Measurements from ENCODE around the gene ZNF227.

GRCh38 chr19:44190020-44190419, 22.3 kb upstream of the ZNF227 start:
- TF ChIP-seq CTCF (IDR thresholded peaks at IDR 0.05; ENCODE audit: low read length) (no peak), EZH2 (IDR thresholded peaks at IDR 0.05; ENCODE audit: borderline replicate concordance, low read length) (no peak)
